Tibial nerve (tissue), 4 donors: ENCODE measurements around the gene HOGA1.

Experiments used
- EP300 ChIP-seq, 2 donors: sonication (generic); formaldehyde crosslinking; IDR thresholded peaks; one replicate each; pipeline ENCODE4 v1.6.1; 2017; ENCODE audit warnings: antibody characterized with exemption in 2 of 2, mild to moderate bottlenecking in 1 of 2
- POLR2A ChIP-seq, 2 donors: fragments of 450-650 bp; IDR thresholded peaks; one replicate each; pipeline ENCODE4 v1.6.1; 2017; ENCODE audit warnings: antibody characterized with exemption in 2 of 2, mild to moderate bottlenecking in 2 of 2, moderate library complexity in 2 of 2
- TF ChIP-seq, protein P1 (sequence below), 5 experiments: fragments of 200-600 bp in 3 of 5; fragments of 450-650 bp in 2 of 5; sonication (generic) in 3 of 5; IDR thresholded peaks; one replicate each; pipeline ENCODE4 v1.5.1; 2016 to 2019; ENCODE audit warnings: antibody characterized with exemption in 5 of 5, mild to moderate bottlenecking in 3 of 5, moderate library complexity in 2 of 5

DNA sequence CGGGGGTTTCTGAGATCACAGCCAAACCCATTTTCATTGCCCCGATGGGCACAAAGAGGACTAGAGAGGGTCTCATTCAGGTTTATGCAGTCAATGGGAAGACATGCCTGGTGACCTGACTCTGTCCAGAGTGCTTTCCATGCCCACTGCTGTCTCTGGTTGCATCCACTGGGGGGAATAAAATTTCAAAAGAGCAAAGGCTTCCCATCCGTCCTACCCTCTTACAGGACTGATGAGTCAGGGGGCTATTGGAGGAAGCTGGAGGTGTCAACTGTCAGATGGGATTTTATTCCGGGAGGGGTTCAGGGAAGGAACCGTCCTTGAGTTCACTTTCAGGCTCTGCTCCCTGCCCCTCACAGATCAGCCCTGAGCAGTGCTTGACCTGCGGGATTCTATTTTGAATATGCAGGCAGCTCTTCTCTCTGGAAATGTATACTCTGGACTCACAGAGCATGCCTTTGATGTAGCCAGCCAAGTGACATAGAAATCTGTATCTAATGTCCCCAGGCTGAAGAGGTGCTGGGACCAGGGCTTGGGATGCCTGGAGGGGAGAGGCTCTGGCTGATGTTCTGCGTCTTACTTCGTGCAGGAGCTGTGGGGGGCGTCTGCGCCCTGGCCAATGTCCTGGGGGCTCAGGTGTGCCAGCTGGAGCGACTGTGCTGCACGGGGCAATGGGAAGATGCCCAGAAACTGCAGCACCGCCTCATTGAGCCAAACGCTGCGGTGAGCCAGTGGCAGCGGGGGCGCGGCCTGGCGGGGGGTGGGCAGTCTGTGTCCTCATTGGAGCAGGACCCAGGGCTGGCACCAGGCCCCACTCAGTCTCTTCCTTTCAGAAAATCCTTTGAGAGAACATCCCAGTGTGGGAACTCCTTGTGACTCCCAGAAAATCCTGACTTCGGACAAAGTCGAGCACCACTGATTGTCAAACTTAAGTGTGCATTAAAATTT lies 17.4 kb downstream of the HOGA1 start:
- TF ChIP-seq, protein P1, sequence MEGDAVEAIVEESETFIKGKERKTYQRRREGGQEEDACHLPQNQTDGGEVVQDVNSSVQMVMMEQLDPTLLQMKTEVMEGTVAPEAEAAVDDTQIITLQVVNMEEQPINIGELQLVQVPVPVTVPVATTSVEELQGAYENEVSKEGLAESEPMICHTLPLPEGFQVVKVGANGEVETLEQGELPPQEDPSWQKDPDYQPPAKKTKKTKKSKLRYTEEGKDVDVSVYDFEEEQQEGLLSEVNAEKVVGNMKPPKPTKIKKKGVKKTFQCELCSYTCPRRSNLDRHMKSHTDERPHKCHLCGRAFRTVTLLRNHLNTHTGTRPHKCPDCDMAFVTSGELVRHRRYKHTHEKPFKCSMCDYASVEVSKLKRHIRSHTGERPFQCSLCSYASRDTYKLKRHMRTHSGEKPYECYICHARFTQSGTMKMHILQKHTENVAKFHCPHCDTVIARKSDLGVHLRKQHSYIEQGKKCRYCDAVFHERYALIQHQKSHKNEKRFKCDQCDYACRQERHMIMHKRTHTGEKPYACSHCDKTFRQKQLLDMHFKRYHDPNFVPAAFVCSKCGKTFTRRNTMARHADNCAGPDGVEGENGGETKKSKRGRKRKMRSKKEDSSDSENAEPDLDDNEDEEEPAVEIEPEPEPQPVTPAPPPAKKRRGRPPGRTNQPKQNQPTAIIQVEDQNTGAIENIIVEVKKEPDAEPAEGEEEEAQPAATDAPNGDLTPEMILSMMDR (IDR thresholded peaks at IDR 0.05) = no peak
- TF ChIP-seq POLR2A (IDR thresholded peaks at IDR 0.05) = no peak
- no peak for TF ChIP-seq EP300 (IDR thresholded peaks at IDR 0.05)
